Smooth muscle cell (in vitro differentiated cells): ENCODE measurements around the gene KDM2A. TPM values are rescaled to one million over a fixed set of nuclear protein-coding genes. Genes with fewer than 3 reads are reported as not detected.

Experiments
- DNase-seq: peaks from one replicate; lab custom pipeline; 2025; ENCODE audit not compliant: unreplicated experiment; lab: John Stamatoyannopoulos, UW
- H2AFZ ChIP-seq: fragments of 200-600 bp; sonication (generic); 2 replicates; pipeline ENCODE4 v1.6.0; 2016; ENCODE audit warnings: antibody characterized with exemption, low read depth, mild to moderate bottlenecking
- H3F3A ChIP-seq: fragments of 200-600 bp; sonication (generic); 2 replicates; pipeline ENCODE4 v1.6.0; 2017; ENCODE audit warnings: antibody characterized with exemption, low read depth
- H3K27ac ChIP-seq: fragments of 200-600 bp; sonication (generic); 2 replicates; pipeline ENCODE4 v1.5.1; 2016; ENCODE audit warnings: low read depth, mild to moderate bottlenecking
- H3K27me3 ChIP-seq: fragments of 200-600 bp; sonication (generic); 2 replicates; pipeline ENCODE4 v1.6.1; 2016; ENCODE audit warnings: low read depth, mild to moderate bottlenecking
- H3K36me3 ChIP-seq: fragments of 200-600 bp; sonication (generic); 2 replicates; pipeline ENCODE4 v1.5.1; 2016; ENCODE audit warnings: low read depth
- H3K4me1 ChIP-seq: fragments of 200-600 bp; sonication (generic); 2 replicates; pipeline ENCODE4 v1.5.1; 2016; ENCODE audit warnings: low read depth
- H3K4me2 ChIP-seq: fragments of 200-600 bp; sonication (generic); 2 replicates; pipeline ENCODE4 v1.6.0; 2016; ENCODE audit warnings: mild to moderate bottlenecking
- H3K4me3 ChIP-seq: fragments of 200-600 bp; sonication (generic); 2 replicates; pipeline ENCODE4 v1.5.1; 2016; ENCODE audit warnings: mild to moderate bottlenecking
- H3K79me2 ChIP-seq: fragments of 200-600 bp; sonication (generic); 2 replicates; pipeline ENCODE4 v1.6.0; 2016; ENCODE audit warnings: low read depth, mild to moderate bottlenecking
- H3K9ac ChIP-seq: fragments of 200-600 bp; sonication (generic); 2 replicates; pipeline ENCODE4 v1.6.0; 2016; ENCODE audit warnings: low read depth
- H3K9me3 ChIP-seq: fragments of 200-600 bp; sonication (generic); replicated peaks from 2 replicates; pipeline ENCODE4 v1.5.1; 2016; ENCODE audit warnings: low read depth
- H4K20me1 ChIP-seq: fragments of 200-600 bp; sonication (generic); 2 replicates; pipeline ENCODE4 v1.6.0; 2016; ENCODE audit warnings: low read depth
- CTCF ChIP-seq: fragments of 200-600 bp; sonication (generic); IDR thresholded peaks from 2 replicates; pipeline ENCODE4 v1.5.1; 2017; ENCODE audit warnings: borderline replicate concordance, mild to moderate bottlenecking, antibody characterized with exemption; ENCODE audit not compliant: insufficient read depth, poor library complexity, severe bottlenecking
- WGBS: methylation state at CpG from one replicate; pipeline ENCODE4 v1.1.7; 2016; ENCODE audit warnings: low lambda C conversion rate; 5-methylcytosine and 5-hydroxymethylcytosine counted together
- polyA plus RNA-seq: library from polyadenylated mRNA; unstranded; fragments of >200 nt; fragmentation: Nextera tagmentation; extraction: Ambion mirVana; gene quantifications from 2 replicates; pipeline ENCODE4 v1.2.1, GENCODE V29; 2016
- total RNA-seq: library from RNA; depleted of rRNA; stranded (reverse); fragments of >200 nt; gene quantifications from 2 replicates; pipeline ENCODE4 v1.2.3, GENCODE V29; 2014

The KDM2A gene
- total and polyA plus RNA-seq, 2 experiments from 2014 or later: 18.9 to 44.9 TPM

GRCh38 chr11:67300256-67300755, 181.2 kb downstream of the KDM2A start:
- Histone ChIP-seq H3K9ac (no peak overlapping the region), H3K79me2 (peaks cover 24% of the 10 kb centered on the region), H3K4me1 (peaks cover 12% of the 10 kb centered on the region), H4K20me1 (peaks cover 39% of the 10 kb centered on the region), H3F3A (no peaks in the 10 kb centered on the region), H2AFZ (no peak overlapping the region), H3K36me3 (peaks cover 11% of the 10 kb centered on the region), H3K4me2 (no peak overlapping the region), H3K27me3 (no peaks in the 10 kb centered on the region), H3K27ac (no peak overlapping the region), H3K4me3 (no peak overlapping the region), H3K9me3 (peaks cover 8% of the 10 kb centered on the region)
- no peak for TF ChIP-seq CTCF
- DNase-seq: no peak
- WGBS: 97% methylated on average over 13 of the region's 13 CpGs

DNA sequence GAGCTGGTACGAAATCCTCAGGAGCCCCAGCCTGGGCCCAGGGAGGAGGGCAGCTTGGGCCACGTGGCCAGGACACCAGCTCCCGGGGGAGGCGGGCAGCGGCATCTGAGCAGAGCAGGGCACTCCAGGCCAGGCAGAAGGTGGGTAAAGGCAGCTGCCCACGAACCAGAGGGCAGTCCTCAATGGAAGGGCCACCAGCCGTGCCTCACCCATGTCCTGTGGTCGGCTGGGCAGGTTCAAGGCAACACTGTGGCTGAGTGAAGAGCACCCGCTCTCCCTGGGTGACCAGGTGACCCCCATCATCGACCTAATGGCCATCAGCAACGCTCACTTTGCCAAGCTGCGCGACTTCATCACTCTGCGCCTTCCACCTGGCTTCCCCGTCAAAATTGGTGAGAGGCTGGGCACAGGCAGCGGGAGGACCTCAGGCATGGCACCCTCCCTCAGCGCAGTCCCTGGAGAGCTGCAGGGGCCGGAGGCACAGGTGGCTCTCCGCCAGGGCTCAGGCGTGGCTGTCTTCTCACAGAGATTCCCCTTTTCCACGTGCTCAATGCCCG, 181.8 kb downstream of the KDM2A start:
- no peak for DNase-seq
- TF ChIP-seq CTCF: no peak
- no peak overlapping the region for H3K9ac ChIP-seq

DNA sequence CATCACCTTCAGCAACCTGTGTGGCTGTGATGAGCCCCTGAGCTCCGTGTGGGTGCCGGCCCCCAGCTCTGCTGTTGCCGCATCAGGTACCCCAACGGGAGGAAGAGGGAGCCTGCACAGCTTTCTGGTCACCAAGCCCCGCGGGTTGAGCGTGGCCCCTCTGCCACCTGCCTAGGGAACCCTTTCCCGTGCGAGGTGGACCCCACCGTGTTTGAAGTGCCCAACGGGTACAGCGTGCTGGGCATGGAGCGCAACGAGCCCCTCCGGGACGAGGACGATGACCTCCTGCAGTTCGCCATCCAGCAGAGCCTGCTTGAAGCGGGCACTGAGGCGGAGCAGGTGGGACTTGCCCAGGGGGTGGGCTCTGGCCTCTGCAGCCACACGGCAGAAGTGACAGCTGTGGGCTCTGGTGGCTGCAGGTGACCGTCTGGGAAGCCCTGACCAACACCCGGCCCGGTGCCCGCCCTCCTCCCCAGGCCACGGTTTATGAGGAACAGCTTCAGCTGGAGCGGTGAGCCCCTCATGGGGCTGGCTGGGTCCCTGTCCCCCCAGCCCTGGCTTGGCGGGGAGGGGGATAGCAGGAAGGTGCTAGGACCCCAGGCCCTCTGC, 182.4 kb downstream of the KDM2A start:
- no peak overlapping the region for H3K9ac ChIP-seq
- WGBS: 91% methylated on average over 23 of the region's 28 CpGs
- no peak for DNase-seq

More for the DNA sequence above, 181.8 kb downstream of the KDM2A start:
- peaks cover 9% of the 10 kb centered on the region for H3K36me3 ChIP-seq
- H3K4me3 ChIP-seq: no peak overlapping the region
- peaks cover 12% of the 10 kb centered on the region for H3K4me1 ChIP-seq
- H2AFZ ChIP-seq: no peak overlapping the region
- no peaks in the 10 kb centered on the region for H3K27me3 ChIP-seq
- peaks cover 19% of the 10 kb centered on the region for H3K79me2 ChIP-seq
- H3K4me2 ChIP-seq: no peak overlapping the region
- H3K9me3 ChIP-seq: peaks cover 3% of the 10 kb centered on the region
- H3F3A ChIP-seq: no peaks in the 10 kb centered on the region
- H3K27ac ChIP-seq: no peak overlapping the region
- peaks cover 36% of the 10 kb centered on the region for H4K20me1 ChIP-seq
- 97% methylated on average over 22 of the region's 22 CpGs for WGBS

More for the DNA sequence above, 182.4 kb downstream of the KDM2A start:
- no peak overlapping the region for H3K4me3 ChIP-seq
- H4K20me1 ChIP-seq: peaks cover 32% of the 10 kb centered on the region
- TF ChIP-seq CTCF: no peak
- H3K4me2 ChIP-seq: no peak overlapping the region
- H2AFZ ChIP-seq: no peak overlapping the region
- H3K27me3 ChIP-seq: no peaks in the 10 kb centered on the region
- H3K79me2 ChIP-seq: peaks cover 13% of the 10 kb centered on the region
- H3K9me3 ChIP-seq: no peaks in the 10 kb centered on the region
- H3K27ac ChIP-seq: no peak overlapping the region
- H3K36me3 ChIP-seq: peaks cover 3% of the 10 kb centered on the region
- peaks cover 12% of the 10 kb centered on the region for H3K4me1 ChIP-seq
- no peaks in the 10 kb centered on the region for H3F3A ChIP-seq
